ENCODE measurements around the gene IFT57.
"Not testable (repeated sequence)": the region's sequence is repeated elsewhere in the genome, so short reads cannot be mapped to it uniquely, and the experiment has no call there.

The IFT57 gene

DNA sequence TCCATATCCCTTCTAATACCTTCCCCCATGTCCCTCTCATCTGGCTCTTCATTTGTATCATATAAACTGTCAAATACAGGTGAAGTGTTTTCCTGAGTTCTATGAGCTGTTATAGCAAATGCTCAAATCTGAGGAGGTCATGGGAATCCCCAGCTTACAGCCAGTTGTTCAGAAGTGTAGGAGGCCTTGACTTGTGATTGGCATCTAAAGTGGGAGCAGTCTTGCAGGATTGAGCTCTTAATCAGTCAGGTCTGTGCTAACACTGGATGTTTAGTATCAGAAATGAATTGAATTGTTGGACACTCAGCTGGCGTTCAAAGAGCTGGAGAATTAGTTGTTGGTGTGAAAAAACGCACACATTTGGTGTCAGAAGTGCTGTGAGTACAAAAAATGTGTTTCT lies 65.0 kb downstream of the IFT57 start:
- no peak for DNase-seq

DNA sequence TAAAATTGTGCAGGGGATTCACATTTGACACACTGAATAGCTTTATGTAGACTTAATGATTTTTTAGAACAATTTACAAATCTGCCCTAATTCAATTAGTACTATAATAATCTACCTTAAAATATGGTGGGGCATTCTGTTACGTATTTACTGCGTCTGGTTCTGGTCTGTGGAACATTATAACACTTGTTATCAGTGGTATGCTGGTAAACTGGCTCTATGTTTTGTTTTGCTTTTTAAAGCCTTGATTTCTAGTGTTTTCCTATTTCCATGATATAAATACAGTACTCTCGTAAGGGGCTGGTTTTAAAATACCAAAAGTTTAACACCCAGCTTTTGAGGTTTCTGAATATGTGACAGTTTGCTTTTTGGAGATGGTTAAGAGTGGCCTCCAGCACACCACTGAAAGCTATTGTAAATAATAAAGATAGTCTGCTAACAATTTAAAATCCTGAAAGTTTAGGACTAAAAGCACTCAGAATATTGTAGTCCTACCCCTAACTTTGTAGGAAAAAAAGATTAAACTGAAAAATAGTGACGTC lies 65.8 kb downstream of the IFT57 start:
- no peak for DNase-seq

DNA sequence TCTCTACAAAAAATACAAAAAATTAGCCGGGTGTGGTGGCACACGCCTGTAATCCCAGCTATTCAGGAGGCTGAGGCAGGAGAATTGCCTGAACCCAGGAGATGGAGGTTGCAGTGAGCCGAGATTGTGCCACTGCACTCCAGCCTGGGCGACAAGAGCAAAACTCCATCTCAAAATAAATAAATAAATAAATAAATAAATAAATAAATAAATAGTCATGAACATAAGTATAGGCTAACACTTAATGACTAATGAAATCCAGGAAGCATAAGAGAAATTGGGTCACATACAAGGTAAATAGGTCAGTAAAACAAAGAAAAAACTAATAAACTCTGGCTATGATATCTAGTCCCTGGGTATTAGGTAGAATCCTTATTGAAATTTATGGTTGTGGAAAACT lies 66.6 kb downstream of the IFT57 start:
- not testable (repeated sequence) for DNase-seq

DNA sequence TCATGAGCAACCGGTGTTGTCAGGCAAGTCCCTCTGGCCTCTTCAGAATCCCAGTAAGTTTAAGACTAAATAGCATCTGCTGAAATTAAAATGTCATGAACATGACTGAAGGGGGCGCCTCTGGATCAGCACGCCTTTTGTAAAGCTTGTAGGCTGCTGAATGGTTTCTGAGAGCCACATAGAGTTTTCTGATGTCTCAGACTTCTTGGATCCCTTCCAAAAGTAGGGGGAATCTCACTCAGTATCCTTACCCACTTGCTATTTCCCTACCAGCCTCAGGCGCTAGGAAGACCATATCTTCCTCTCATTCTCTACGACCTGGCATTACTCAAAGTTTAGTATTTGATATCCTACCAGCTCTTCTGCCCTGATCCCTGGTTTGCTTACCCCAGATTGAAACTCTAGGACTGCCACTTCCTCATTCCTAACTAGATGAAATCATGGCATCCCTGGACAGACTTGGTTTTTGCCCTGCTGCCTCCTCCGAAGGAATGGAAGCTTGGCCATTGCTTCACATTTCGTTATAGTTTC lies 68.7 kb downstream of the IFT57 start:
- DNase-seq = no peak

DNA sequence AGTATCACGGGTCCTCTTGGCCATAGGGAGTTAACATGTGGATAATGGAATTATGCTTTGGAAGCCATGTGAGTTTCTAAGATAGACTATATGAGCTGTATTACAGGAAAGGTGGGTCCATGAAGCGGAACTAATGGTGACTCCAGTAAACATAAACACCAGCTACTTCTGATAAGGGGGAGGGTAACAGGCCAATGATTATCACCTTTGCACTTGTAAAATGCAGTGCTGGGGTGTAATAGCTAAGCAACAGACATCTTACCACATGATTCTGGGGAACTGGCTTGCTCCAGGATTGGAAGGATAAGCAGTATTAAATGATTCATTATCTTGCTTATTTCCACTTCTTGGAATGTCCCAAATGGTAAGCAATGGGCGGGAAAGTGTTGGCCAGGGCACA lies 70.0 kb downstream of the IFT57 start:
- DNase-seq = no peak

DNA sequence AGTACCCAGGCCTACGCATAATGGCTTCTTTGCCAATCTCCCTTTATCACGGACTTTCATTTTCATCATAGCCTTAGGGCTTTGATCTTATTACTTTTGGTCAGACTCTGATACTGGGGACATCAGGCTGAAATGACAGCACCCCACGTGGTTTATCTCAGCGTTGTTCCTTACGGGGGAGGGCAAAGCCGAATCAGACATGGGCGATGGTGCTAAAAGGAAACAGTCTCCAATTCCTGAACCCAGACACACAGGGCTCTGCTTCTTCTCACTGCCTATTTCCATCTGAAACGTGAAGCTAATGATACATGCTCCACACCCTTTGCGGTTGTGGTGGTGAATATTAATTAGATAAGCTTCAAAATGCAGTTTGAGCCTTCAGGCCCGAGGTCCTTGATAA lies 72.0 kb downstream of the IFT57 start:
- no peak for DNase-seq

DNA sequence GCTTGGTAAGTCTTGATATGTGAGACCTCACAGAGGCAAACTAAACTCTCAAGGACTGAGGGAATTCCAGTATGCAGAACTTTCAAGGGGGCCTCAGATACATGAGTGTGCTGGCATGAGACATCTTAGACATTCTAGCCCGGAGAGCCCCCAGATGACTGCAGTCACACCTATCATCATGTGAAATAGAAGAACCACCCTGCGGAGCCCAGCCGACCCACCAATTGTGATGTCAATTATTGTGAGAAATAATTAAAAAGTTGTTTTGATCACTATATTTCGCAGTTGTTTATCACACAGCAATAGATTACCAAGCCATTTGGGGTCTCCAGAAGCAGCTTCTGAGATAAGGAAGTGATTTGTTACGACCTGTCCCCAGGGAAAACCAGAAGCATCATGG lies 76.1 kb downstream of the IFT57 start:
- no peak for DNase-seq

DNA sequence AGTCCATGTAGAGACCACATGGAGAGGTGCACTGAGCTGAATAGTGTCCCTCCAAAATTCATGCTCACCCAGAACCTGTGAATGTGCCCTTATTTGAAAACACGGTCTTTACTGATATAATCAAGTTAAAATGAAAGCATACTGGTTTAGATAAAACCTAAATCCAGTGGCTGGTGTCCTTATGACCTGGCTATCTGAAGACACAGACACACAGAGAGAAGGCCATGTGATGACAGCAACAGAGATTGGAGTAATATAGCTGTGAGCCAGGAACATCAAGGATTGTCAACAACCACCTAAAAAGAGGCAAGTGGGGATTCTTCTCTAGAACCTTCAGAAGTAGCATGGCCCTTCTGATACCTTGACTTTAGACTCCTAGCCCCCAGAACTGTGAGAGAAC lies 76.6 kb downstream of the IFT57 start:
- no peak for DNase-seq

DNA sequence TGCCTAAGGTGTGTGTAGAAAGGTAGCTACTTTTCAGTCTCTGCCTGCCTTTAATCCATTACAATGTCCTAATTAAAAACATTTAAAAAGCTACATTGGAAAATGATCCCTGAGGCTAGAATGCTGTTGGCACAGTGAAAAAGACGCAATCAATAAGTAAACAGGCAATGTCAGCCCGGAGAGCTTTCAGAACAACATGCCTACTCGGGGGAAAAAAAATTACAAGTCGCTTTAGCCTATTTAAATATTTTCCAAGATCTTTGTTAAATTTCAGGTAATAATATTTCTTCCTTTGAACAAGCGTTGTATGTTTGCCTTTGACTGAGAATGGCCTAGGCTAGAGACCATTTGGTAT lies 84.8 kb downstream of the IFT57 start:
- DNase-seq = peak; percentile 56

DNA sequence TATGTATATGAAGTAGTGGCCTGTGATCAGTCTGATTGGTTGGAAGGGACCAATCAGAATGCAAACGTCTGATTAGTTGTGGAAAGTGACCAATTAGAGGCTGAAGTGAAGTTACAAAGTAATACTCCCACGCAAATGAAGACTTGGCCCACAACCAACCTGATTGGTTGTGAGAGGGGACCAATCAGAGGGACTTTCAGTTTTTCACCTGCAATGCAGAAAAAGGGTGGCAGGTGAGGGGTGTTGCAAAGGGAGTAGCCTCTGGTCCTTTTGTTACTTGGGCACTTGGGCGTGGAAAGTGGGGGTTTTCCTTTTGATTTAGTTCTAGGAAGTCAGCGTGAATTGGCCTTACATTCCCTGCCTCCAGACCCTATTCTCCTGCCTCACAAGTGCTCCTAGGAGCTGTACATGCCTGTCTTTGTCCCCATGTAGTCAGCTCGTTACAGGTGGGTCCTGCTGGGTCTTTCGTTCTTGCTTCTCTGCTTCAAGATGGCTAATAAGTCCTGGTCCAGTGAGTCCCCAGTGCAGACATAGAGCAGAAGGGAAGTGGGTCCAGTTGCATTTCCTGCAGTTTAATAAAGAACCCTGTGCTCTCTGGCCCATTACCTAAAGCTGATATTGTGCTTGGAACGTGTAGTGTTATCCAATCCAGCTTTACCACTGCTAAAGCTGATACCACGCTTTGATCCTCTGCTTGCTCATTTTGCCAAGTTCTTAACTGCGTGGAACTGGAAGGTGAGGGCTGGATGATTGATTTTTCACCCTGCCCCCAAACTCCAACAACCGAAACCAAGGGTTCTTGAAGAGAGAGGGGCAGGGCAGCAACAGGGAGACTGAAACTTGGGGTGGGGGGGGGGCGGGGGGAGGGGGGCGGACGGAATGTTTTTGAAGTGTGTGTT lies 85.4 kb downstream of the IFT57 start:
- DNase-seq = peak; percentile 72

DNA sequence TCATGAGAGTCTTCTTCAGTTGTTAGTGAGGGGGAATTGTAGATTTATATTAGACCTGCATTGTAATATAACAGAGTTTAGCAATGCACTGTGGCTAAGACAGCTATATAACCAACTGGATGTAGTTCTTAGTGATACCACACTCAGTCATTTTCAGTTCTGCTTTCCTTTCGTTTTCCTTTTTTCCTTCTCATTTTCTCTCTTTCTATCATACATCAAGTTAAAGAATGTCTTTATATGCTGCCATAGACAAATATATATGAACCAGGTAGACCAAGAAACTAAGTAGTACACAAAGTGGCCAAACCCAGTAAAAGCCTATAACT lies 87.7 kb downstream of the IFT57 start:
- no peak for DNase-seq

DNA sequence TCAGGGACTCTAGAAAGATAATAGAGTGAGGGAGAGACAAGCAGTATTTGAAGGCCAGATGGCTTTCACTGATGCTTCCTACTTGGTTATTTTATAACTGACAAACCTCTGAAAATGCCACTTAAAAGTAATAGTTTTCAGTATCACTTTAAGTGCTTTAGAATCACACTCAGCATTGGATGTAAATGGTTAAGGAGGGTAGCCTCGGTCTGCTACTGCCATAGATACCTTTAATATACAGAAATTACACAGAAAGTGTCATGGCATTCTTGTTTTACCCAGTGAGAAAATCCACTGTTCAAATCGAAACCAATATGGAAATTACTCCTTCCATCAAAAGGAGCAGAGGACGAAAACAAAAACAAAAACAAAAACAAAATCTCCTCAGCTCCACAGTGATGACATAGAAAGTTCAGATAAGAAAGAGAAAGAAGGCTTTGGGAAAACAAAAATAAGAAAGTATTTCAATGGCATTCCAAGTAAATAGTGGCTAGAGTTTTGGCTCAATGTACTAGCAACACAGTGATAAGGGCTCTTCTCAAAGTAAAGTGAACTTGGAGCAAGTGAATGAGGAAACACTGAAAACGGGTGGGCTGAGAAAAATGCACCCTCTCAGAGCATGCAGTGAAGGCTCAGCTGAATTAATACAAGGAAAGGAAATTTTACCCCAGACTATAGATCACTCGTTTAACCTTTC lies 88.2 kb downstream of the IFT57 start:
- DNase-seq = no peak

DNA sequence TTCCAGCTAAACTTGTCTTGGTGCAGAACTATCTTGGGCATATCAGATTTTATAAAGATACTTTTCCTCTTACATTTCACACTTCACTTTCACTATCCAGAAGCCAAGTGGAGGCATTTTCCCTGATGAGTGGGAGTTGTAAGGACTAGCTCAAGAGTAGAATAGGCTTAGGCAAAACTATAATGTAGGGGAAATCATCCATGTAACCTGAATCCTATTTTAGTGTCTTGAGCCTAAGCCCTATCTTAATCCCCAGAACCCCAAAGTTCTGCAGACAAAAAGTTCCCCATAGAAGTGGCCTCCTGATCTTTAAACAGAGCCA lies 89.2 kb downstream of the IFT57 start:
- no peak for DNase-seq

DNA sequence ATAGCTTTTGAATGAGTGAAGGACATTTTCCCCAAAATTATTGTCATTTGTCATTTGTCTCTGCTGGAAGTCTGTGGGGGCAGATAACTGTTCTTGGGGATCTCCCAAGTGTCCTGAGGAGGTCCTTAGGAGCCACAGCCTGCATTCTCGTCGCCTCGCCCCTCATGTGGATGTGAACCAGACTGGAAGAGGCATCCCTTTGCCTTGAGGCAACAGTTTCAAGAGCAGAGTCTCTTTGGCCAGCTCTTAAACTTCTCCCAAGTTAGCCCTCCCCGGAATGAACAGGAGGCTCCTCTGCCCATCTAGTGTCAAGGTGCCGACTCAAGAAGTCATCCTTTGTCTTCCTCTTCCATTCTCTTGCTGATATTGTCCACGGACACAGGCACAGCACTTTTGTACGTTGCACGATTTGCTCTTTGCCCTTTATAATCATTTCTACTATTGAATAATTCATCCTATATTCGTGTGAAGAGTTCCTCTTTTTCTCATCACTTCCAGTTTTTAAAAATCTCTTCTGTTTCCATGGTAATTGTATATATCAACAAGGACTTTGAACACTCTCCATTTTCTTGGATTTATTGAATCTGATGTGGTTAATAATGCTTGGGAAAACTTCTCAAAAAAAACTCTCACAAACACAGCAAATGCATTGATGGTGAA lies 90.6 kb downstream of the IFT57 start:
- no peak for DNase-seq

DNA sequence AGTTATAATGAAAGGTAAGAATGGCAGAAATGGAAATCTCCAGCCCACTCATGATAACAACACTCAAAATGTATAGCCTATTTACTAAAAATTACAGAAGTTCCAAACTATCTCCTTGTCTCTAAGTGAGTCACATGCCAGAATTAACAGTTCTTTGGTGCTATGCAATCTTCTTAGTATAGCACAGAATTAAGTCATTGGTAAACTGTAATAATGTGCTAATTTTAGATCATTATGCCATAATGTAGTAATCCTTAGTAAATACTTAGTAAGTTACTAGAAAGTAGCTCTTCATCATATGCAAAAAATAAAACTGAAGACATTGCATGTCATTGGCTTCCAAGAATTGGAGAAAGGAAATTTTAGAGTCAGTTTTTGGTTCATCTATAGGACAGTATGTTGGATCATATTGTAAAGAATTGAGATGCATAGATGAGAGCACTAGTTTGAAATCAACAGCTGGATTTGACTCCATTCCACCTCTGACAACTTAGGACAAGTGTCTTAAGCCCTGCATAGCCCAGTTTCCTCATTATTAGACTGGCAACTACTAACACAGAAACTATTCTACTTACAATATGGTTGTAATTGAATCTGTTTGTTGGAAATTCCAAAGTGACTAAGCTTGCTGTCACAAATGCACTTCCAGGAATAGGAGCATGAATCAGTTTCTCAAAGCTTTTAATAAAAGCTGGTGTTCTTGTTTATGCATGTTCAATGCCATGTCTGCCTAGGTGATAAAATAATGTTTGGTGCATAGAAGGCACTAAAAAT lies 91.3 kb downstream of the IFT57 start:
- DNase-seq = no peak

DNA sequence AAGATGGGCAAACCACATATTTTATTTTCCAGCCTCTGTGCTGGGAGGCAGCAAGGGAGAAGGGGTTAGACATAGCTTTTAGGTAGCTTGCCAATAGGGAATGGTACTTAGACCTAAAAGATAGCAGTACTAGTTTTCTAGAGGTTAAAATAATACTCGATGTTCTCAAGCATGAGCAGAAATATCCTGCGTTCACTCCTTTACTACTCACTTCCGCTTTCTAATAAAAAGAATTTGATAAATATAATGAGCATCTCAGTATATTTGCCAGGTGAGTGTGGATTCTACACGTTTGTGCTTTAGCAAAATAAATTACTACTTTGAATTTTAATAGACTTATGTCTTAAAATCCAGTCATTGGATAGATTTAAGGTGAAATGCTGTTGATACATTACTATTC lies 92.0 kb downstream of the IFT57 start:
- DNase-seq = no peak

DNA sequence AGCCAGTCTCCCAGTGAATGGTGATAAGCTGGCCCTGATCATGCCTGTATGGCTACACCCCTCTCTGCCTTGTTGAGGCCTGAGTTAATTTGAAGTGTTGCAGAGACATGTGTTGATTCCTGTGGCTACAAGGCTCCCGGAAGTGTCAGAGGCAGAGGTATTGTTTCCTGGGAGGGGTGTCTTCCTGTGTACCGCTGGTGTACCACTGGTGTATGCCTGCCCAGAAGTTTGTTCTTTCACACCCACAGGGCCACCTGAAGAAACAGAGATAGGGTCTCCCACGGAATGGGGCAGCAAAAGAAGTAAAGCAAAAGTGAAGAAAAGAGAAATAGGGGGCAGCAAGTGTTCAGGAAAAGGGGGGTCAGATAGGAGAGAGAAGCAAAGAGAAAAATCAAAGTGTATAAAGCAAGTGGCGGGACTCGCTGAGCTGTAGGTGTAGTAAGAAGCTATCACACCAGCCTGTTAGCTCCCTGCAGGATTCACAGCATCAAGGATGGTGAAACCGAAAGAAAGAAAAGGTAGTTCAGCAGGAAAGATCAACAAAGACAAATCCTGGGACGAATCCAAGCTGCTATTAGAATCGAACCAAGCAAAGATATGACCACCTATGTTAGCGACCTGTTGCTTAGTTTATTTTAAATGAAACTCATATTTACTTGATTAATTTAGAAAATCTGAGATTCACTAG lies 94.8 kb downstream of the IFT57 start:
- DNase-seq = no peak

DNA sequence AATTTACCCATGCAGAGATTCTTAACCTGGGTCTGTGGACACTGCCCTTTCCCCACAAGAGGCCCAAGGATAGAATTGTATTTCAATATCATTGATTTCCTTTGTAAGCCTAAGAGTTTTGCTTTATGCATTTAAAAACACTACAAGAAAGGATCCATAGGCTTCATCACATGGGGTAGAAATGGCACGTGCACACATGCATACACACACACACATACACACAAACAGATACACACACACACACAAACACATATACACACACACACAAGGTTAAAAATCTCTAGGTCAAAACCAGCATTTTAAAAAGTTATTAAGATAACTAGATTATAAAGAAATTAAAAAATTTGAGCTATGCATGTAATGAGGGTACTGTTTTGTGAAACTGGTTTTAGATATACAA lies 95.9 kb downstream of the IFT57 start:
- no peak for DNase-seq

DNA sequence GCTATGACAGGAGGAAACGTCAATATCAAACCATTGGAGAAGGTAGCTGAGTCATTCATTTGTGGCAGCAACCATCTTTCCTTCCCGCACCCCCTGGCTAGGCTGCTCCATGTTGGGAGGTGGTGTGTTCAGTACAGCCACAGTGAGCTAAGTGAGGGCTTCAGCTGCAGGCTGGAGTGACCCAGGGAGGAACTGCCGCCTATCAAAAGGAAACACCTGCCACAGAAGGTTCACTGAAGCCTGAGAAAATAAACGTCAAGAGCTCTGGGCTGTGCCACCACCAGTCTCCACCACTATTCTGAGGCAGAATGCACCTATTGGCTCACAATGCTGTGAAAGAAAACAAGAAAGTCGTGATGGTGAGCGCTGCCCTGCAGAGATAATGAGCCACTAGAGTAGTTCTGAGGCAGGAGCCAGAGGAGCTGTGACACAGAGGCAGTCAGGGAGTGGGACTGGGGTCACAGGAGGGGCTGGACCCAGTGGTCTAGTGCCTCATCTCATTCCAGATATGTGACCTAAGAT lies 96.6 kb downstream of the IFT57 start:
- peak; percentile 61 for DNase-seq

DNA sequence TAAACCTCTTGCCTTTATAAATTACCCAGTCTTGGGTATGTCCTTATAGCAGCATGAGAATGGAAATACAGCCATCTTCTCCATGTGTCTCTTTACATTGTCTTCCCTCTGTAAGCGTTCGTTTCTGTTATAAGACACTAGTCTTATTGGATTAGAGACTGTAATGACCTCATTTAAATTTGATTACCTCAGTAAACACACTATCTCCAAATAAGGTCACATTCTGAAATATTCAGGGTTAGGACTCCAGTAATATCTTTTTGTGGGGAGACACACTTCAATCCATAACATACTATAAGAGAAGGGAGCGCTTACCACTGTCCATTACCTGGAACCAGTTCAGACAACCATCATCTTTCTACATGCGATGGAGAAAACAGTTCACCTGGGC lies 97.1 kb downstream of the IFT57 start:
- DNase-seq = no peak

DNA sequence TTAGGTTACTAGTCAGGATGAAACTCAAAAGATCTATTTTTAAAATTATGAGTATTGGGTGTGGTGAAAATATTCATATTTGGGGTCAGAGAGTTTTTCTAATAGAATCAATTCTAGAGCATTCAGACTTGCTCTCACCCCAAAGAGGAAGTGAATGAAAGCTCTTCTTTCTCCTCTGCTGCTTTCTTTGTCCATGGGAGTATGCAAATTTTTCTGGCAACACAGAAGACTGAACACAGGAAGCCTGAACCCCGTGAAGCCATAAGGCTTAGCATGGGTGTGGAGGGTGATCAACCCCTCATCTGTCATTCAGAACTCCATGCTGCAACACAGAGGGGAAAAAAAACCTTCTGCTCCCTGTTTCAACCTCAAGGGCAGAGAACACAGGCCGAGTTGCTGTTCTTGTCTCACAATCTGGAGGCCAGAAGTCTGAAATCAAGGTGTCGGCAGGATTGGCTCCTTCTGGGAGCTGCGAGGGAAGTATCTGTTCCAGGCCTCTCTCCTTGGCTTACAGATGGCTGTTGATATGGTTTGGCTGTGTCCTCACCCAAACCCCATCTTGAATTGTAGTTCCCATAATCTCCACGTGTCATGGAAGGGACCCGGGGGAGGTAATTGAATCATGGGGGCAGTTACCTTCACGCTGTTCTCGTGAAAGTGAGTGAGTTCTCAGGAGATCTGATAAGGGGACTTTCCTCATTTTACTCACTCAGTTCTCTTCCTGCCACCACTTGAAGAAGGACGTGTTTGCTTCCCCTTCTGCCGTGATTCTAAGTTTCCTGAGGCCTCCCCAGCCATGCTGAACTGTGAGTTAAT lies 97.7 kb downstream of the IFT57 start:
- DNase-seq = no peak
